ENCODE results near the gene EGFL8.
"Not testable (repeated sequence)": the region's sequence is repeated elsewhere in the genome, so short reads cannot be mapped to it uniquely, and the experiment has no call there.

EGFL8 gene

GRCh38 chr6:32195902-32196681 is 31.7 kb downstream of the EGFL8 start:
- DNase-seq (ENCODE audit: low spot score): peak; percentile 44

GRCh38 chr6:32196682-32197616 is 32.6 kb downstream of the EGFL8 start:
- DNase-seq (ENCODE audit: low spot score): no peak

GRCh38 chr6:32198345-32198696 is 33.9 kb downstream of the EGFL8 start:
- DNase-seq (ENCODE audit: low spot score): no peak

GRCh38 chr6:32198866-32199265 is 34.5 kb downstream of the EGFL8 start:
- no peak for DNase-seq (ENCODE audit: low spot score)

GRCh38 chr6:32200711-32201475 is 36.5 kb downstream of the EGFL8 start:
- DNase-seq (ENCODE audit: low spot score): no peak

- no peak for DNase-seq (ENCODE audit: low spot score)
Observed at GRCh38 chr6:32202186-32202585, 37.8 kb downstream of the EGFL8 start.

- DNase-seq (ENCODE audit: low spot score): no peak
Observed at GRCh38 chr6:32203426-32204267, 39.3 kb downstream of the EGFL8 start.

- no peak for DNase-seq (ENCODE audit: low spot score)
Observed at GRCh38 chr6:32204268-32204715, 39.9 kb downstream of the EGFL8 start.

- DNase-seq (ENCODE audit: low spot score): no peak
Observed at GRCh38 chr6:32208996-32209395, 44.6 kb downstream of the EGFL8 start.

GRCh38 chr6:32210191-32210601 is 45.8 kb downstream of the EGFL8 start:
- no peak for DNase-seq (ENCODE audit: low spot score)

GRCh38 chr6:32211432-32211831 is 47.0 kb downstream of the EGFL8 start:
- DNase-seq (ENCODE audit: low spot score): not testable (repeated sequence)

GRCh38 chr6:32212076-32212760 is 47.8 kb downstream of the EGFL8 start:
- DNase-seq (ENCODE audit: low spot score): no peak

GRCh38 chr6:32213649-32214048 is 49.3 kb downstream of the EGFL8 start:
- DNase-seq (ENCODE audit: low spot score): no peak

- no peak for DNase-seq (ENCODE audit: low spot score)
Observed at GRCh38 chr6:32214126-32214525, 49.7 kb downstream of the EGFL8 start.

- DNase-seq (ENCODE audit: low spot score): no peak
Observed at GRCh38 chr6:32215617-32216016, 51.2 kb downstream of the EGFL8 start.

GRCh38 chr6:32216285-32216684 is 51.9 kb downstream of the EGFL8 start:
- no peak for DNase-seq (ENCODE audit: low spot score)

GRCh38 chr6:32216998-32217397 is 52.6 kb downstream of the EGFL8 start:
- DNase-seq (ENCODE audit: low spot score): no peak
